22Rv1 (cell line): ENCODE results near the gene TMEM14A.

Source experiments
- ZFX ChIP-seq: fragments of 450-650 bp; IDR thresholded peaks from 2 replicates; pipeline ENCODE4 v1.6.1; 2017; ENCODE audit warnings: antibody characterized with exemption, borderline replicate concordance
- TF ChIP-seq, protein P1 (sequence below): fragments of 450-650 bp; IDR thresholded peaks from 2 replicates; pipeline ENCODE4 v1.5.1; 2017; ENCODE audit warnings: mild to moderate bottlenecking

DNA sequence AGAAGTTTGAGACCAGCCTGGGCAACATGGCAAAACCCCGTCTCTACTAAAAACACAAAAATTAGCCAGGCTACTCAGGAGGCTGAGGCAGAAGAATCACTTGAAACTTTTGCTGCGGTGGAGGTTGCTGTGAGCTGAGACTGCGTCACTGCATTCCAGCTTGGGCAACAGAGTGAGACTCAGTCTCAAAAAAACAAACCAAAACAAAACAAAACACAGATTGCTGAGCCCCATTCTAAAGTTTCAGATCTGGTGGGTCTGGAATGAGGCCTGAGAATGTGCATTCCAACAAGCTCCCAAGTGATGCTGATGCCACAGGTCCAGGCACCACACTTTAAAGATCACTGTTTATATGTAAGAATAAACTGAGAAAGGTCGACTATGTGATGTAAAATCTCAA, 24.9 kb upstream of the TMEM14A start:
- TF ChIP-seq, protein P1, sequence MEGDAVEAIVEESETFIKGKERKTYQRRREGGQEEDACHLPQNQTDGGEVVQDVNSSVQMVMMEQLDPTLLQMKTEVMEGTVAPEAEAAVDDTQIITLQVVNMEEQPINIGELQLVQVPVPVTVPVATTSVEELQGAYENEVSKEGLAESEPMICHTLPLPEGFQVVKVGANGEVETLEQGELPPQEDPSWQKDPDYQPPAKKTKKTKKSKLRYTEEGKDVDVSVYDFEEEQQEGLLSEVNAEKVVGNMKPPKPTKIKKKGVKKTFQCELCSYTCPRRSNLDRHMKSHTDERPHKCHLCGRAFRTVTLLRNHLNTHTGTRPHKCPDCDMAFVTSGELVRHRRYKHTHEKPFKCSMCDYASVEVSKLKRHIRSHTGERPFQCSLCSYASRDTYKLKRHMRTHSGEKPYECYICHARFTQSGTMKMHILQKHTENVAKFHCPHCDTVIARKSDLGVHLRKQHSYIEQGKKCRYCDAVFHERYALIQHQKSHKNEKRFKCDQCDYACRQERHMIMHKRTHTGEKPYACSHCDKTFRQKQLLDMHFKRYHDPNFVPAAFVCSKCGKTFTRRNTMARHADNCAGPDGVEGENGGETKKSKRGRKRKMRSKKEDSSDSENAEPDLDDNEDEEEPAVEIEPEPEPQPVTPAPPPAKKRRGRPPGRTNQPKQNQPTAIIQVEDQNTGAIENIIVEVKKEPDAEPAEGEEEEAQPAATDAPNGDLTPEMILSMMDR = no peak
- TF ChIP-seq ZFX = no peak
